Measurements from ENCODE around the gene FBXW9. TPM values are rescaled to one million over a fixed set of nuclear protein-coding genes. Genes with fewer than 3 reads are reported as not detected.

The FBXW9 gene
- total and polyA plus RNA-seq, 2 experiments from 2014 or later, result 9.1 to 10.9 TPM

GRCh38 chr19:12705169-12705568 is 8.7 kb upstream of the FBXW9 start:
- Histone ChIP-seq H3K4me3 (no peak overlapping the region), H4K20me1 (ENCODE audit: insufficient read depth, poor library complexity, severe bottlenecking) (no peaks in the 10 kb centered on the region), H3K4me2 (no peak overlapping the region), H3K36me3 (replicated peaks; ENCODE audit: insufficient read depth, low read depth) (no peaks in the 10 kb centered on the region), H3K9me3 (ENCODE audit: low read depth) (no peaks in the 10 kb centered on the region), H3K27ac (no peak overlapping the region), H3K9me2 (replicated peaks; ENCODE audit: insufficient read depth) (no peaks in the 10 kb centered on the region), H2AFZ (no peak overlapping the region), H3K27me3 (no peaks in the 10 kb centered on the region), H3K79me2 (peaks cover 5% of the 10 kb centered on the region), H3K4me1 (ENCODE audit: insufficient read depth) (no peaks in the 10 kb centered on the region)
- 96% methylated on average over 13 of the region's 13 CpGs for WGBS (ENCODE audit: low lambda C conversion rate, missing lambda C conversion rate)
- TF ChIP-seq CTCF (IDR thresholded peaks at IDR 0.05; ENCODE audit: poor library complexity) (no peak), EZH2phosphoT487 (IDR thresholded peaks at IDR 0.05; ENCODE audit: low read depth, severe bottlenecking, unreplicated experiment) (no peak), EZH2 (IDR thresholded peaks at IDR 0.05; ENCODE audit: borderline replicate concordance) (no peak)
- DNase-seq (ENCODE audit: low spot score), result no peak

- TF ChIP-seq EZH2 (IDR thresholded peaks at IDR 0.05; ENCODE audit: borderline replicate concordance) (no peak), EZH2phosphoT487 (IDR thresholded peaks at IDR 0.05; ENCODE audit: low read depth, severe bottlenecking, unreplicated experiment) (no peak), CTCF (IDR thresholded peaks at IDR 0.05; ENCODE audit: poor library complexity) (no peak)
- 82% methylated on average over 9 of the region's 9 CpGs for WGBS (ENCODE audit: low lambda C conversion rate, missing lambda C conversion rate)
- Histone ChIP-seq H3K79me2 (peaks cover under 1% of the 10 kb centered on the region), H3K4me2 (no peak overlapping the region), H3K9me3 (ENCODE audit: low read depth) (no peaks in the 10 kb centered on the region), H3K27me3 (no peaks in the 10 kb centered on the region), H2AFZ (no peak overlapping the region), H3K27ac (no peak overlapping the region), H3K36me3 (replicated peaks; ENCODE audit: insufficient read depth, low read depth) (no peaks in the 10 kb centered on the region), H3K9me2 (replicated peaks; ENCODE audit: insufficient read depth) (no peaks in the 10 kb centered on the region), H4K20me1 (ENCODE audit: insufficient read depth, poor library complexity, severe bottlenecking) (no peaks in the 10 kb centered on the region), H3K4me1 (ENCODE audit: insufficient read depth) (no peaks in the 10 kb centered on the region), H3K4me3 (no peak overlapping the region)
- peak; percentile 18 for DNase-seq (ENCODE audit: low spot score)
These were observed 6.6 kb upstream of the FBXW9 start for GRCh38 chr19:12703046-12703445.

- no peak overlapping the region for H3K27ac ChIP-seq
- DNase-seq (ENCODE audit: low spot score), result peak; percentile 13
- no peaks in the 10 kb centered on the region for H4K20me1 ChIP-seq (ENCODE audit: insufficient read depth, poor library complexity, severe bottlenecking)
- no peaks in the 10 kb centered on the region for H3K9me3 ChIP-seq (ENCODE audit: low read depth)
- H3K4me1 ChIP-seq (ENCODE audit: insufficient read depth), result no peaks in the 10 kb centered on the region
- TF ChIP-seq EZH2 (IDR thresholded peaks at IDR 0.05; ENCODE audit: borderline replicate concordance) (no peak), EZH2phosphoT487 (IDR thresholded peaks at IDR 0.05; ENCODE audit: low read depth, severe bottlenecking, unreplicated experiment) (no peak), CTCF (IDR thresholded peaks at IDR 0.05; ENCODE audit: poor library complexity) (no peak)
- H2AFZ ChIP-seq, result no peak overlapping the region
- H3K36me3 ChIP-seq (replicated peaks; ENCODE audit: insufficient read depth, low read depth), result no peaks in the 10 kb centered on the region
- H3K4me2 ChIP-seq, result no peak overlapping the region
- H3K9me2 ChIP-seq (replicated peaks; ENCODE audit: insufficient read depth), result no peaks in the 10 kb centered on the region
- no peaks in the 10 kb centered on the region for H3K79me2 ChIP-seq
- no peaks in the 10 kb centered on the region for H3K27me3 ChIP-seq
- WGBS (ENCODE audit: low lambda C conversion rate, missing lambda C conversion rate), result 96% methylated on average over 32 of the region's 33 CpGs
- H3K4me3 ChIP-seq, result no peak overlapping the region
These were observed 5.3 kb upstream of the FBXW9 start for GRCh38 chr19:12701596-12702282.

Measured in hepatocyte (in vitro differentiated cells).